GM19099 (cell line): ENCODE results near the gene HEXIM2.

Experiments
- POLR2A ChIP-seq: IDR thresholded peaks from 3 replicates; pipeline ENCODE4 v1.6.1; 2011; ENCODE audit warnings: low read depth; ENCODE audit not compliant: insufficient read length; ENCODE audit errors: extremely low read depth

The HEXIM2 gene

GRCh38 chr17:45123076-45123770 is 38.5 kb upstream of the HEXIM2 start:
- no peak for TF ChIP-seq POLR2A

GRCh38 chr17:45123930-45124796 is 37.5 kb upstream of the HEXIM2 start:
- no peak for TF ChIP-seq POLR2A

GRCh38 chr17:45125509-45125908 is 36.2 kb upstream of the HEXIM2 start:
- no peak for TF ChIP-seq POLR2A

- no peak for TF ChIP-seq POLR2A
Observed at GRCh38 chr17:45127207-45127547, 34.5 kb upstream of the HEXIM2 start.

- no peak for TF ChIP-seq POLR2A
Observed at GRCh38 chr17:45127548-45128300, 34.0 kb upstream of the HEXIM2 start.

- TF ChIP-seq POLR2A: no peak
Observed at GRCh38 chr17:45128331-45128730, 33.3 kb upstream of the HEXIM2 start.

GRCh38 chr17:45128989-45129388 is 32.7 kb upstream of the HEXIM2 start:
- no peak for TF ChIP-seq POLR2A

- TF ChIP-seq POLR2A: no peak
Observed at GRCh38 chr17:45129426-45129939, 32.2 kb upstream of the HEXIM2 start.

- TF ChIP-seq POLR2A: no peak
Observed at GRCh38 chr17:45129940-45130680, 31.6 kb upstream of the HEXIM2 start.

GRCh38 chr17:45130681-45131615 is 30.7 kb upstream of the HEXIM2 start:
- TF ChIP-seq POLR2A: no peak

GRCh38 chr17:45131616-45132319 is 29.9 kb upstream of the HEXIM2 start:
- no peak for TF ChIP-seq POLR2A

GRCh38 chr17:45132320-45132571 is 29.4 kb upstream of the HEXIM2 start, which contains the start of gene PLCD3:
PLCD3 (minus strand) TSS chr17:45132515; CDS start chr17:45132410, 105 bp downstream.
- no peak for TF ChIP-seq POLR2A
